ENCODE measurements around the gene TDP2. TPM values are rescaled to one million over a fixed set of nuclear protein-coding genes. Genes with fewer than 3 reads are reported as not detected.

The TDP2 gene
- total RNA-seq, 2 experiments from 2014 or later: 27.2 to 39.6 TPM

GRCh38 chr6:24709014-24709711 is 42.5 kb upstream of the TDP2 start:
- intact Hi-C loops (cut with micrococcal nuclease; ENCODE audit: unreplicated experiment): no loop called here
- ChIA-PET POLR2A (interaction anchor here (0.5 to 1.8 kb wide), 4 partner anchors 10 to 232 kb away, joined by 3 to 6 read pairs (median 3); partner anchors contain the start of genes C6orf62 and GMNN), CTCF (ENCODE audit: unreplicated experiment) (no interaction called here)

GRCh38 chr6:24708612-24709011 is 41.9 kb upstream of the TDP2 start:
- no TSS peak for BruUV-seq (replicated peaks)
- Histone ChIP-seq H3K4me2 (ENCODE audit: low read length) (no peak overlapping the region), H3K36me3 (ENCODE audit: insufficient read depth, low read length) (peaks cover 100% of the 10 kb centered on the region), H4K20me1 (ENCODE audit: insufficient read depth, low read length) (peaks cover 19% of the 10 kb centered on the region; the same call in 1 of the 2 replicates), H3K4me3 (ENCODE audit: low read depth, low read length, poor library complexity, severe bottlenecking) (no peak overlapping the region), H3K9me3 (ENCODE audit: low read length) (no peaks in the 10 kb centered on the region), H2AFZ (ENCODE audit: low read length) (no peak overlapping the region), H3K9me2 (ENCODE audit: insufficient read depth, low read length) (no peaks in the 10 kb centered on the region), H3K27ac (ENCODE audit: low read depth, low read length, poor library complexity, severe bottlenecking) (no peak overlapping the region), H3K79me2 (ENCODE audit: insufficient read depth, low read depth, low read length) (peaks cover 33% of the 10 kb centered on the region; the same call in 1 of the 2 replicates), H3K4me1 (ENCODE audit: insufficient read depth, low read length, poor library complexity, severe bottlenecking) (no peaks in the 10 kb centered on the region)
- ChIA-PET CTCF (ENCODE audit: unreplicated experiment) (no interaction called here), POLR2A (interaction anchor here (0.6 to 1.2 kb wide), 4 partner anchors 13 to 185 kb away, joined by 3 to 4 read pairs (median 3); no protein-coding TSS in a partner anchor)
- no peak for TF ChIP-seq CTCF (conservative IDR thresholded peaks at IDR 0.05; ENCODE audit: low read length)
- no peak for TF ChIP-seq EZH2phosphoT487 (IDR thresholded peaks at IDR 0.05; ENCODE audit: borderline replicate concordance, low read depth, low read length)
- intact Hi-C loops (cut with micrococcal nuclease; ENCODE audit: unreplicated experiment): no loop called here
- DNase-seq (ENCODE audit: low spot score): no peak

More at GRCh38 chr6:24709014-24709711, 42.5 kb upstream of the TDP2 start:
- Histone ChIP-seq H3K9me3 (ENCODE audit: low read length) (no peaks in the 10 kb centered on the region), H3K9me2 (ENCODE audit: insufficient read depth, low read length) (no peaks in the 10 kb centered on the region), H2AFZ (ENCODE audit: low read length) (no peak overlapping the region), H3K4me2 (ENCODE audit: low read length) (no peak overlapping the region), H4K20me1 (ENCODE audit: insufficient read depth, low read length) (peaks cover 19% of the 10 kb centered on the region; the same call in 1 of the 2 replicates), H3K79me2 (ENCODE audit: insufficient read depth, low read depth, low read length) (peaks cover 39% of the 10 kb centered on the region; the same call in 1 of the 2 replicates), H3K4me1 (ENCODE audit: insufficient read depth, low read length, poor library complexity, severe bottlenecking) (no peaks in the 10 kb centered on the region), H3K36me3 (ENCODE audit: insufficient read depth, low read length) (peaks cover 100% of the 10 kb centered on the region), H3K27ac (ENCODE audit: low read depth, low read length, poor library complexity, severe bottlenecking) (no peak overlapping the region), H3K4me3 (ENCODE audit: low read depth, low read length, poor library complexity, severe bottlenecking) (no peak overlapping the region)
- TF ChIP-seq EZH2phosphoT487 (IDR thresholded peaks at IDR 0.05; ENCODE audit: borderline replicate concordance, low read depth, low read length): no peak
- TF ChIP-seq CTCF (conservative IDR thresholded peaks at IDR 0.05; ENCODE audit: low read length): no peak
- BruUV-seq (replicated peaks): no TSS peak
- DNase-seq (ENCODE audit: low spot score): no peak

GRCh38 chr6:24704468-24704867 is 37.8 kb upstream of the TDP2 start:
- BruUV-seq (replicated peaks): no TSS peak
- no peak overlapping the region for H3K4me3 ChIP-seq (ENCODE audit: low read depth, low read length, poor library complexity, severe bottlenecking)
- TF ChIP-seq EZH2phosphoT487 (IDR thresholded peaks at IDR 0.05; ENCODE audit: borderline replicate concordance, low read depth, low read length): no peak
- TF ChIP-seq CTCF (conservative IDR thresholded peaks at IDR 0.05; ENCODE audit: low read length): no peak
- no peaks in the 10 kb centered on the region for H3K4me1 ChIP-seq (ENCODE audit: insufficient read depth, low read length, poor library complexity, severe bottlenecking)
- peaks cover 93% of the 10 kb centered on the region for H3K36me3 ChIP-seq (ENCODE audit: insufficient read depth, low read length)
- peaks cover 6% of the 10 kb centered on the region; the same call in 1 of the 2 replicates for H4K20me1 ChIP-seq (ENCODE audit: insufficient read depth, low read length)
- no peak for DNase-seq (ENCODE audit: low spot score)
- H3K79me2 ChIP-seq (ENCODE audit: insufficient read depth, low read depth, low read length): 0 out of 2 replicates have a peak, but pooled peaks cover 4% of the 10 kb centered on the region
- no peak overlapping the region for H2AFZ ChIP-seq (ENCODE audit: low read length)
- intact Hi-C loops (cut with micrococcal nuclease; ENCODE audit: unreplicated experiment): no loop called here
- CTCF ChIA-PET (ENCODE audit: unreplicated experiment): no interaction called here
- POLR2A ChIA-PET: interaction anchor here (1.0 to 1.3 kb wide), 6 partner anchors 9 to 325 kb away, joined by 3 to 5 read pairs (median 3); no protein-coding TSS in a partner anchor
- no peak overlapping the region for H3K27ac ChIP-seq (ENCODE audit: low read depth, low read length, poor library complexity, severe bottlenecking)
- H3K9me2 ChIP-seq (ENCODE audit: insufficient read depth, low read length): no peaks in the 10 kb centered on the region
- no peak overlapping the region for H3K4me2 ChIP-seq (ENCODE audit: low read length)
- no peaks in the 10 kb centered on the region for H3K9me3 ChIP-seq (ENCODE audit: low read length)

Measured in OCI-LY7 (cell line).